Parathyroid adenoma (tissue), 2 donors: ENCODE measurements around the gene SLC35D3.
"Not testable (repeated sequence)": the region's sequence is repeated elsewhere in the genome, so short reads cannot be mapped to it uniquely, and the experiment has no call there.

Source experiments
- H2AFZ ChIP-seq: fragments of 300-600 bp; sonication (generic); one replicate; pipeline ENCODE4 v1.7.0; 2017; ENCODE audit warnings: antibody characterized with exemption, mild to moderate bottlenecking
- H3K27ac ChIP-seq: fragments of 300-600 bp; sonication (generic); one replicate; pipeline ENCODE4 v1.7.0; 2017
- H3K27me3 ChIP-seq: fragments of 300-600 bp; sonication (generic); one replicate; pipeline ENCODE4 v1.7.0; 2017; ENCODE audit warnings: low read length; ENCODE audit not compliant: control insufficient read depth, insufficient read depth
- H3K36me3 ChIP-seq: fragments of 300-600 bp; sonication (generic); one replicate; pipeline ENCODE4 v1.7.0; 2017; ENCODE audit warnings: low read length; ENCODE audit not compliant: control insufficient read depth, insufficient read depth
- H3K4me1 ChIP-seq: fragments of 300-600 bp; sonication (generic); one replicate; pipeline ENCODE4 v1.7.0; 2017; ENCODE audit warnings: control low read depth
- H3K4me2 ChIP-seq: fragments of 300-600 bp; sonication (generic); one replicate; pipeline ENCODE4 v1.7.0; 2017; ENCODE audit warnings: low read length
- H3K4me3 ChIP-seq: fragments of 300-600 bp; sonication (generic); one replicate; pipeline ENCODE4 v1.7.0; 2017; ENCODE audit warnings: low read depth, low read length
- H3K79me2 ChIP-seq: fragments of 300-600 bp; sonication (generic); one replicate; pipeline ENCODE4 v1.7.0; 2017; ENCODE audit warnings: control low read depth
- H3K9ac ChIP-seq: fragments of 300-600 bp; sonication (generic); one replicate; pipeline ENCODE4 v1.7.0; 2017; ENCODE audit warnings: mild to moderate bottlenecking
- H3K9me3 ChIP-seq: fragments of 300-600 bp; sonication (generic); one replicate; pipeline ENCODE4 v1.7.0; 2017; ENCODE audit warnings: low read length; ENCODE audit not compliant: control insufficient read depth
- TF ChIP-seq, protein P1 (sequence below): fragments of 300-600 bp; sonication (generic); IDR thresholded peaks from one replicate; pipeline ENCODE4 v1.7.0; 2017; ENCODE audit warnings: antibody characterized with exemption, mild to moderate bottlenecking
- donor health status: primary hyperparathyroidism.

Gene SLC35D3

DNA sequence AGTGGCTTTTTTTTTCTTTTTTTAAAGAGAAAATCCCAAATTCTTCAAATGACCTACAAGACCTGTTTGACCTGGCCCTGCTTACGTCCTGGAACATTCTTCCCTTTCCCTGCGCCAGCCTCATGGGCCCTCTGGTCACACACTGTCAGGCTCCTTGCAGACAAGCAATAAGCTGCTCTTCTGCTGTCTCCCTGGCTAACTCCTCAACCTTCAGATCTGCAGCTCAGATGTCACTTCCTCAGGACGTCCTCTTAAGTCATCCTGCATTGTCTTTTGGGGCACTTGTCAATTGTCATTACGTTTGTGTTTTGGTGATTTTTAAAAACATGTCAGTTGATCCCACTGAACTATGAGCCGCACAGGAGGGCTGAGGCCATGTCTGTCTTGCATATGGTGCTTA lies 28.9 kb upstream of the SLC35D3 start:
- Histone ChIP-seq H3K27me3 (no peaks in the 10 kb centered on the region), H3K27ac (no peak overlapping the region), H3K4me2 (no peak overlapping the region), H3K9me3 (no peaks in the 10 kb centered on the region), H3K79me2 (no peaks in the 10 kb centered on the region), H3K9ac (no peak overlapping the region), H3K4me1 (no peaks in the 10 kb centered on the region), H3K4me3 (no peak overlapping the region), H2AFZ (no peak overlapping the region), H3K36me3 (no peaks in the 10 kb centered on the region)
- TF ChIP-seq, protein P1, sequence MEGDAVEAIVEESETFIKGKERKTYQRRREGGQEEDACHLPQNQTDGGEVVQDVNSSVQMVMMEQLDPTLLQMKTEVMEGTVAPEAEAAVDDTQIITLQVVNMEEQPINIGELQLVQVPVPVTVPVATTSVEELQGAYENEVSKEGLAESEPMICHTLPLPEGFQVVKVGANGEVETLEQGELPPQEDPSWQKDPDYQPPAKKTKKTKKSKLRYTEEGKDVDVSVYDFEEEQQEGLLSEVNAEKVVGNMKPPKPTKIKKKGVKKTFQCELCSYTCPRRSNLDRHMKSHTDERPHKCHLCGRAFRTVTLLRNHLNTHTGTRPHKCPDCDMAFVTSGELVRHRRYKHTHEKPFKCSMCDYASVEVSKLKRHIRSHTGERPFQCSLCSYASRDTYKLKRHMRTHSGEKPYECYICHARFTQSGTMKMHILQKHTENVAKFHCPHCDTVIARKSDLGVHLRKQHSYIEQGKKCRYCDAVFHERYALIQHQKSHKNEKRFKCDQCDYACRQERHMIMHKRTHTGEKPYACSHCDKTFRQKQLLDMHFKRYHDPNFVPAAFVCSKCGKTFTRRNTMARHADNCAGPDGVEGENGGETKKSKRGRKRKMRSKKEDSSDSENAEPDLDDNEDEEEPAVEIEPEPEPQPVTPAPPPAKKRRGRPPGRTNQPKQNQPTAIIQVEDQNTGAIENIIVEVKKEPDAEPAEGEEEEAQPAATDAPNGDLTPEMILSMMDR = no peak

- Histone ChIP-seq H3K4me2 (no peak overlapping the region), H3K4me1 (no peaks in the 10 kb centered on the region), H2AFZ (no peak overlapping the region), H3K4me3 (no peak overlapping the region), H3K27me3 (no peaks in the 10 kb centered on the region), H3K36me3 (no peaks in the 10 kb centered on the region), H3K79me2 (no peaks in the 10 kb centered on the region), H3K9ac (no peak overlapping the region), H3K9me3 (no peaks in the 10 kb centered on the region), H3K27ac (no peak overlapping the region)
- TF ChIP-seq, protein P1 = no peak
Observed at GRCh38 chr6:136895901-136896300, 26.2 kb upstream of the SLC35D3 start.

DNA sequence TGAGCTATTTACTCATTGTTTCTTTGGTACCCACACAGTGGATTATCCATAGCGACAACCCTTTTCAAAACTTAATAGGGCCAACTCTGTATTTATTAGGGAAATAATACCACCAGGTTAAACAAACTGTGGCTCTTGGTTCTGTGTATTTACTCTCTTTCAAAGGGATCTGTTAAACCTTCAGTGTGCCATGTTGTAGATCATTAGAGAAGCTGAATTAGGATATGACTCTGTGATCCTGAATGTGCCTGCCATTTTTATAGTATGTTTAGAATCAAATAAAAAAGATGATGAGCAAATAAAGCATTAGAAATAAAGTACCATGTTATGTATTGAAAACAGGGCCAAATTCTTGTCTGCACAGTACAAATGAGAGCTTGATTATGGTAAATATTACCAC lies 25.0 kb upstream of the SLC35D3 start:
- no peak overlapping the region for H3K4me2 ChIP-seq
- H3K36me3 ChIP-seq = no peaks in the 10 kb centered on the region
- no peaks in the 10 kb centered on the region for H3K27me3 ChIP-seq
- no peaks in the 10 kb centered on the region for H3K9me3 ChIP-seq
- no peak overlapping the region for H3K4me3 ChIP-seq
- H3K79me2 ChIP-seq = no peaks in the 10 kb centered on the region
- H2AFZ ChIP-seq = no peak overlapping the region
- H3K27ac ChIP-seq = no peak overlapping the region
- no peak overlapping the region for H3K9ac ChIP-seq
- TF ChIP-seq, protein P1 = no peak
- H3K4me1 ChIP-seq = no peaks in the 10 kb centered on the region

DNA sequence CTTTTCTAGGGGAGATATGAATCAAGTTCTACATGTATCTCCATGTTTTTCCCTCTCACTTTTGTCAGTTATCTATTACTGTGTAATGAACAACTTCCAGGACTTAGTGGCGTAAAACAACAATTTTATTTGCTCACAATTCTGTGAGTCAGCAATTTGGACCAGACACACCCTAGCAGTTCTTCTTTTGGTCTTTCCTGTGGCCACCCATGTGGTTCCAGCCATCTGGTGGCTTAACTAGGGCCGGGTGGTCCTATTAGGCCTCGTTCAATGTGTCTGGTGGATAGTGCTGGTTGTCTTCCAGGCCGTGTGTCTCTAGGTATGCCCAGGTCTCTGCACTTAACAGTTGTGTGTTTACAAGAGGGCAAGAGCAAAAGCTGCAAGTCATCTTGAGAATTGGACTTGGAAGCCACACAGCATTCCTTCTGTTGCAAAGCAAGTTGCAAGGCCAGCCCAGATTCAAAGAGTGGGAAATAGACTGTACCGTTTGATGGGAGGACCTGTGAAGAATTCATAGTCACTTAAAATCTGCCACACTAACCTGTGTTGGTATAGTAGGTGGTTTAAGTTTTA lies 20.8 kb upstream of the SLC35D3 start:
- no peak overlapping the region for H3K9ac ChIP-seq
- no peaks in the 10 kb centered on the region for H3K9me3 ChIP-seq
- H3K4me2 ChIP-seq = no peak overlapping the region
- H3K27ac ChIP-seq = no peak overlapping the region
- no peaks in the 10 kb centered on the region for H3K36me3 ChIP-seq
- no peak overlapping the region for H2AFZ ChIP-seq
- no peaks in the 10 kb centered on the region for H3K79me2 ChIP-seq
- TF ChIP-seq, protein P1 = no peak
- no peaks in the 10 kb centered on the region for H3K27me3 ChIP-seq
- H3K4me3 ChIP-seq = no peak overlapping the region
- H3K4me1 ChIP-seq = no peaks in the 10 kb centered on the region

- not testable (repeated sequence) for H3K27ac ChIP-seq, H3K4me2 ChIP-seq, H3K9me3 ChIP-seq, H3K9ac ChIP-seq, H3K4me3 ChIP-seq, H3K36me3 ChIP-seq, H3K79me2 ChIP-seq, H2AFZ ChIP-seq, H3K27me3 ChIP-seq, H3K4me1 ChIP-seq
Observed at GRCh38 chr6:136904477-136904876, 17.6 kb upstream of the SLC35D3 start.
